HL-60/S4 treated with retinoic acid at 250 ng/mL for 4 days and 3 days (cell line): ENCODE data around the gene RAD9A.
"Not testable (repeated sequence)": the region's sequence is repeated elsewhere in the genome, so short reads cannot be mapped to it uniquely, and the experiment has no call there.

Source experiments
- in situ Hi-C: fragments of 300-500 bp; cut with MboI; formaldehyde crosslinking; loops from 2 replicates; pipeline ENCODE4 v1.7.0; 2022; ENCODE audit warnings: low sequenced_read_pairs

RAD9A gene

GRCh38 chr11:67421430-67422031 is 29.7 kb downstream of the RAD9A start:
- in situ Hi-C loops: no loop called here

- in situ Hi-C loops: no loop called here
These were observed 31.1 kb downstream of the RAD9A start for GRCh38 chr11:67422891-67423290.

- in situ Hi-C loops: no loop called here
These were observed 31.7 kb downstream of the RAD9A start for GRCh38 chr11:67423466-67423865.

GRCh38 chr11:67423891-67424613 is 32.3 kb downstream of the RAD9A start:
- in situ Hi-C loops: no loop called here

- in situ Hi-C loops: not testable (repeated sequence)
These were observed 35.6 kb downstream of the RAD9A start for GRCh38 chr11:67427364-67427859.

GRCh38 chr11:67428052-67429001 is 36.5 kb downstream of the RAD9A start, which contains the start of gene RPS6KB2:
RPS6KB2 (plus strand) TSS chr11:67428494; CDS start chr11:67428546, 52 bp downstream.
- in situ Hi-C loops: no loop called here

GRCh38 chr11:67429038-67429668 is 37.4 kb downstream of the RAD9A start:
- in situ Hi-C loops: no loop called here

- in situ Hi-C loops: no loop called here
These were observed 37.9 kb downstream of the RAD9A start for GRCh38 chr11:67429722-67430121.

- in situ Hi-C loops: no loop called here
These were observed 39.8 kb downstream of the RAD9A start for GRCh38 chr11:67431346-67432249.

- in situ Hi-C loops: no loop called here
These were observed 41.0 kb downstream of the RAD9A start for GRCh38 chr11:67432655-67433349.

GRCh38 chr11:67433536-67434394 is 42.0 kb downstream of the RAD9A start:
- in situ Hi-C loops: no loop called here

- in situ Hi-C loops: no loop called here
These were observed 42.7 kb downstream of the RAD9A start for GRCh38 chr11:67434395-67434881.

- in situ Hi-C loops: no loop called here
These were observed 43.4 kb downstream of the RAD9A start for GRCh38 chr11:67435031-67435726.

GRCh38 chr11:67435727-67436458 is 44.1 kb downstream of the RAD9A start:
- in situ Hi-C loops: no loop called here

- in situ Hi-C loops: no loop called here
These were observed 44.8 kb downstream of the RAD9A start for GRCh38 chr11:67436459-67437081.

- in situ Hi-C loops: no loop called here
These were observed 45.5 kb downstream of the RAD9A start, which contains the start of gene PTPRCAP for GRCh38 chr11:67437082-67437808. PTPRCAP (minus strand) TSS chr11:67437682; CDS start chr11:67437619, 63 bp downstream.
